OCI-LY1 (cell line): ENCODE measurements around the gene DIDO1.

Source experiments
- H2AFZ ChIP-seq: fragments of 200-600 bp; sonication (generic), shearing (Covaris generic); 2 replicates; pipeline ENCODE4 v1.6.0; 2014; ENCODE audit warnings: antibody characterized with exemption, mild to moderate bottlenecking, low read length
- H3F3A ChIP-seq: fragments of 200-600 bp; sonication (generic), shearing (Covaris generic); 2 replicates; pipeline ENCODE4 v1.6.0; 2014; ENCODE audit warnings: mild to moderate bottlenecking, antibody characterized with exemption, low read length, moderate library complexity; ENCODE audit not compliant: insufficient read depth
- H3K27ac ChIP-seq: fragments of 200-600 bp; sonication (generic); 2 replicates; pipeline ENCODE4 v1.5.1; 2014; ENCODE audit warnings: low read length, mixed run types, mild to moderate bottlenecking, low read depth; ENCODE audit not compliant: poor library complexity, severe bottlenecking
- H3K27me3 ChIP-seq: fragments of 200-600 bp; sonication (generic); 2 replicates; pipeline ENCODE4 v1.6.0; 2014; ENCODE audit warnings: antibody characterized with exemption, mild to moderate bottlenecking, low read length, moderate library complexity; ENCODE audit not compliant: insufficient read depth
- H3K36me3 ChIP-seq: fragments of 200-600 bp; sonication (generic); 2 replicates; pipeline ENCODE4 v1.6.1; 2014; ENCODE audit warnings: mild to moderate bottlenecking, antibody characterized with exemption, low read length, moderate library complexity, mixed read lengths; ENCODE audit not compliant: insufficient read depth
- H3K4me1 ChIP-seq: fragments of 200-600 bp; sonication (generic); 2 replicates; pipeline ENCODE4 v1.5.1; 2014; ENCODE audit warnings: mild to moderate bottlenecking, low read length, moderate library complexity; ENCODE audit not compliant: insufficient read depth, severe bottlenecking
- H3K4me2 ChIP-seq: fragments of 200-600 bp; sonication (generic), shearing (Covaris generic); 2 replicates; pipeline ENCODE4 v1.6.1; 2014; ENCODE audit warnings: low read length
- H3K4me3 ChIP-seq: fragments of 200-600 bp; sonication (generic); 2 replicates; pipeline ENCODE4 v1.5.1; 2014; ENCODE audit warnings: low read length, low read depth, mild to moderate bottlenecking, mixed read lengths; ENCODE audit not compliant: poor library complexity, severe bottlenecking
- H3K79me2 ChIP-seq: fragments of 200-600 bp; shearing (Covaris generic); 2 replicates; pipeline ENCODE4 v1.6.1; 2016; ENCODE audit warnings: mixed run types, low read length, mixed read lengths; ENCODE audit not compliant: insufficient read depth
- H3K9ac ChIP-seq: fragments of 200-600 bp; sonication (generic), shearing (Covaris generic); 2 replicates; pipeline ENCODE4 v1.6.1; 2014; ENCODE audit warnings: mild to moderate bottlenecking, low read length, mixed read lengths
- H3K9me2 ChIP-seq: fragments of 200-600 bp; sonication (generic), shearing (Covaris generic); 2 replicates; pipeline ENCODE4 v1.6.1; 2014; ENCODE audit warnings: low read depth, mild to moderate bottlenecking, low read length, mixed read lengths
- H3K9me3 ChIP-seq: fragments of 200-600 bp; shearing (Covaris generic); 2 replicates; pipeline ENCODE4 v1.6.1; 2014; ENCODE audit warnings: low read length, mixed read lengths
- H4K20me1 ChIP-seq: fragments of 200-600 bp; sonication (generic), shearing (Covaris generic); 2 replicates; pipeline ENCODE4 v1.6.0; 2016; ENCODE audit warnings: mild to moderate bottlenecking, low read length; ENCODE audit not compliant: insufficient read depth
- EZH2 ChIP-seq: fragments of 200-600 bp; sonication (generic), shearing (Covaris generic); IDR thresholded peaks from 2 replicates; pipeline ENCODE4 v1.8.0; 2017; ENCODE audit warnings: borderline replicate concordance, mixed run types, mild to moderate bottlenecking, antibody characterized with exemption, low read length, moderate library complexity, mixed read lengths
- TF ChIP-seq, protein P1 (sequence below): fragments of 200-600 bp; sonication (generic), shearing (Covaris generic); IDR thresholded peaks from 2 replicates; pipeline ENCODE4 v1.5.1; 2017; ENCODE audit warnings: mild to moderate bottlenecking, antibody characterized with exemption, low read length, moderate library complexity, mixed read lengths

DIDO1 gene

DNA sequence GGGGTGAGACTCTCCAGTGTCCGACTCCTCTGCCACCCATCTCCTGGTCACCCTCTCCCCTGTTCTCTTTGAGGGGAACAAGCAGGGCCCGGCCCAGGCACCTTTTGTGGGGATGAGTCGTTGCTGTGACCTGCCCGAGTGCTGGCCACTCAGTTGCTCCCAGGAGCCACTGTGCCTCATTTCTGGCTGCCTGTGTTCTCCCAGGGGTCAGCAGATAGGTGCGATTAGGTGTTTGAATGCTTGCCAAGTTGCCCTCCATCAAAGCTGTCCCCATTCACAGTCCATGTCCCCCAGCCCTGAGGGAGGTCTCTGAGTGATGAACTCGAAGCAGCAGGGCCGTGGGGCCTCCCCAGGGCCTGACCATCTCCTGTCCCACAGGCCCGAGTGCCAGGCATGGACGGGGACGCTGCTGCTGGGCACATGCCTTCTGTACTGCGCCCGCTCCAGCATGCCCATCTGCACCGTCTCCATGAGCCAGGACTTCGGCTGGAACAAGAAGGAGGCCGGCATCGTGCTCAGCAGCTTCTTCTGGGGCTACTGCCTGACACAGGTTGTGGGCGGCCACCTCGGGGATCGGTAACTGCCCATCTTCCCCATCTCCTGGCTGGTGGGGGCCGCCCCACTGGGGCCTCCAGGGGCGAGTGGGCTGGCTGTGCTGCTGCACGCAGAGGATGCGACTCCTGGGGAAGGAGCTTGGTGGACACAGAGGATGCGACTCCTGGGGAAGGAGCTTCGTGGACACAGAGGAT, 30.3 kb upstream of the DIDO1 start:
- Histone ChIP-seq H3K4me3 (no peak overlapping the region), H3K36me3 (peaks cover 13% of the 10 kb centered on the region), H3K4me2 (no peak overlapping the region), H3K9me3 (no peaks in the 10 kb centered on the region), H3K27ac (no peak overlapping the region), H3K4me1 (peaks cover 29% of the 10 kb centered on the region), H2AFZ (no peak overlapping the region), H3F3A (no peaks in the 10 kb centered on the region), H3K27me3 (no peaks in the 10 kb centered on the region), H3K79me2 (no peaks in the 10 kb centered on the region), H3K9ac (no peak overlapping the region), H4K20me1 (no peaks in the 10 kb centered on the region), H3K9me2 (no peaks in the 10 kb centered on the region)
- no peak for TF ChIP-seq EZH2
- TF ChIP-seq, protein P1, sequence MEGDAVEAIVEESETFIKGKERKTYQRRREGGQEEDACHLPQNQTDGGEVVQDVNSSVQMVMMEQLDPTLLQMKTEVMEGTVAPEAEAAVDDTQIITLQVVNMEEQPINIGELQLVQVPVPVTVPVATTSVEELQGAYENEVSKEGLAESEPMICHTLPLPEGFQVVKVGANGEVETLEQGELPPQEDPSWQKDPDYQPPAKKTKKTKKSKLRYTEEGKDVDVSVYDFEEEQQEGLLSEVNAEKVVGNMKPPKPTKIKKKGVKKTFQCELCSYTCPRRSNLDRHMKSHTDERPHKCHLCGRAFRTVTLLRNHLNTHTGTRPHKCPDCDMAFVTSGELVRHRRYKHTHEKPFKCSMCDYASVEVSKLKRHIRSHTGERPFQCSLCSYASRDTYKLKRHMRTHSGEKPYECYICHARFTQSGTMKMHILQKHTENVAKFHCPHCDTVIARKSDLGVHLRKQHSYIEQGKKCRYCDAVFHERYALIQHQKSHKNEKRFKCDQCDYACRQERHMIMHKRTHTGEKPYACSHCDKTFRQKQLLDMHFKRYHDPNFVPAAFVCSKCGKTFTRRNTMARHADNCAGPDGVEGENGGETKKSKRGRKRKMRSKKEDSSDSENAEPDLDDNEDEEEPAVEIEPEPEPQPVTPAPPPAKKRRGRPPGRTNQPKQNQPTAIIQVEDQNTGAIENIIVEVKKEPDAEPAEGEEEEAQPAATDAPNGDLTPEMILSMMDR: no peak

DNA sequence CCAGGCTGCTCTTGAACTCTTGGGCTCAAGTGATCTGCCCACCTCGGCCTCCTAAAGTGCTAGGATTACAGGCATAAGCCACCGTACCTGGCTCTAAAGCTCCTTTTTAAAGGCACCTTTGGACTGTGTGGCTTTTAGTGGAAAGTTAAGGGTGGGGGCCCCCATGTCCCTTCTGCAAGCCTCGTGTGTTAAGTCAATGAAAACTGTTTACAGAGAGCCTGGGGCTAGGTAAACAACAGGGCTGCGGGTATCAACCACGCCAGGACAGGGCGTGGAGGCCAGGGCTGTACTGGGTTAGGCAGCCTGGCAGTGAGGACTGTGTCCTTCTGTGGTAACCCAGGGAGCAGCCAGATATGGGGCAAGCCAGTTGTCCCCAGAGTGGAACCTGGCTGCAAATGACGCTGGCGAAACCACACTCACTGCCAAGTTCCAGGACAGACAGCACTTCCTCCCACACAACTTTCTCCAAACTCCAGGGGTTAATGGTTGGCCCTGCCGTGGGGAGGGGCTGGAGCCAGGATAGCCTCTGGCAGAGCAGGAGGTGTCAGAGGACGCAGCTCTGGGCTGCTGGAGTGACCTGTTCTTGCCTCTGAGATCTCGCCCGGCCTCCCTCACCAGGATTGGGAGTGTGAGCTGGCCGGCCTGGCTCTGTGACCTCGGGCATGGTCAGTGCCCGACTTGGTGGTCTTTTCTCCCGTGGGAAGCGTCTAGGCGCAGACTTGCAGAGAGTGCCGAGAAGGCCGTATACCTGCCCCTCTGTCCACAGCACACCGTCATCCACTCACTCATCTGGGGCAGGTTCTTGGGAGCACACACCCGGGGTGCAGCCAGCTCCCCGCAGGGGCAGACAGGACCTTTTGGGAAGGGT, 29.4 kb upstream of the DIDO1 start:
- H3K4me1 ChIP-seq: peaks cover 29% of the 10 kb centered on the region
- H4K20me1 ChIP-seq: no peaks in the 10 kb centered on the region
- TF ChIP-seq, protein P1: no peak
- no peak for TF ChIP-seq EZH2

DNA sequence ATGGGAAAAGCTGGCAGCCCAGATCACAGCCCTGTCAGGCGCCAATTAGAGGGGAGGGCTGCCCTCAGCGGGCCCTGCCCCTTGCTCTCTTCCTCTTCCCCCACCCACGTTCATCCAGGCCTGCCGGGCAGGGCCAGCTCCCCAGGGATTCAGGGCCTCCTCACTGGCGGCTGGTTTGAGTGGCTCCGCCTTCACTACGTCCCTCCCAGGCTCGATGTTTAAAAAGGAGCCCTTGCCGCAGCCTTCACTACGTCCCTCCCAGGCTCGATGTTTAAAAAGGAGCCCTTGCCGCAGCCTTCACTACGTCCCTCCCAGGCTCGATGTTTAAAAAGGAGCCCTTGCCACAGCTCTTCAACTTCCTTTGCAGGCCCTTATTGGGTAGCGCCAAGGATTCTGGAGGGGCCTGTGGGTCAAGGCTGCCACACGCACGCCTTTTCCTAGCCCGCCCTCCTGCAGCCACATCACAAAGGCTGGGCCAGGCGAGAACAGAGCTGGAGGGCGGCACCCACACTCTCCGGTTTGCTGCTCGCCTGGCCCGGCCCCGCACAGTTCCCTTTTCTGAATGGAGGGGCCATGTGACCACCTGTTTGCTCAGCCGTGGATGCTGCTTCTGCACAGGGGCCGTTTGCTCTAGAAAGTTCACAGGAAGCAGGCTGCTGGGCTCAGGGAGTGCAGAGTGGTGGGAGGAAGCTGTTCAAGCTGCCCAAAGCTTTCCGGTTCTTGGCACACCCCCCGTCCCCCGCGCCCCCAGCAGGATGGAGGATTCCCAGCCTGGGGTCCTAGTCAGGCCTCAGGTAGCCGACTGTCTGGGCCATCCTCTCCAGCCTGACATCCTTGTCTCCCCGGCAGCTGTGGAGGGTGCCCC, 27.8 kb upstream of the DIDO1 start:
- no peak overlapping the region for H2AFZ ChIP-seq
- H3K4me3 ChIP-seq: peak overlapping the region; percentile 64
- H3K4me2 ChIP-seq: peak overlapping the region; percentile 74
- H3K4me1 ChIP-seq: peaks cover 29% of the 10 kb centered on the region
- H3F3A ChIP-seq: no peaks in the 10 kb centered on the region
- no peaks in the 10 kb centered on the region for H3K27me3 ChIP-seq
- H3K9me3 ChIP-seq: 0 out of 2 replicates have a peak, but pooled peaks cover 2% of the 10 kb centered on the region
- peak overlapping the region; percentile 67 for H3K9ac ChIP-seq
- H3K27ac ChIP-seq: peak overlapping the region; percentile 89
- TF ChIP-seq EZH2: no peak
- TF ChIP-seq, protein P1: no peak
- H3K79me2 ChIP-seq: no peaks in the 10 kb centered on the region
- H3K36me3 ChIP-seq: peaks cover 29% of the 10 kb centered on the region
- H4K20me1 ChIP-seq: no peaks in the 10 kb centered on the region
- H3K9me2 ChIP-seq: no peaks in the 10 kb centered on the region

More for the DNA sequence above, 29.4 kb upstream of the DIDO1 start:
- Histone ChIP-seq H3K4me2 (no peak overlapping the region), H3K9me2 (no peaks in the 10 kb centered on the region), H3F3A (no peaks in the 10 kb centered on the region), H3K36me3 (peaks cover 13% of the 10 kb centered on the region), H3K9ac (no peak overlapping the region), H3K9me3 (no peaks in the 10 kb centered on the region), H3K27me3 (no peaks in the 10 kb centered on the region), H2AFZ (no peak overlapping the region), H3K4me3 (no peak overlapping the region), H3K27ac (no peak overlapping the region), H3K79me2 (no peaks in the 10 kb centered on the region)
